ENCODE data around the gene HMSD.

The HMSD gene

DNA sequence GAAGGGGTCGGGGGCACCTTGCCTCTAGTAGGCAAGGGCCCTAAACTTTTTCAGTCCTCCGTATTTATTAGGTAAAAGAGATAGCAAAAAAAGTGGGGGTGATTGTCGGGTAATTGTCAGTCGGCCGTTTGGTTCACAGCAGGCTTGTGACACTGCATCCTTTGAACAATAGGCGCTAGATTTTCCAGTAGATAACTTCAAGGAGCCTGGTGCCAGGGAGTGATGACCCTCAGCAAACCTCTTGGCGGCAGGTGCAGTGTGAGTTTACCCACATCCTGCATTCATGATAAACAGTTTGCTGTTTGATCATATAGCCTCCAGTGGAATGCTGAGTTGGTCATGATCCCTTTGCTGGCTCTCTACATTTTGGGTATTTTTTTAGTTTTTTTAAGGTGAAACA, 43.6 kb downstream of the HMSD start:
- no peak for DNase-seq (ENCODE audit: low read depth in 2 of 2)

DNA sequence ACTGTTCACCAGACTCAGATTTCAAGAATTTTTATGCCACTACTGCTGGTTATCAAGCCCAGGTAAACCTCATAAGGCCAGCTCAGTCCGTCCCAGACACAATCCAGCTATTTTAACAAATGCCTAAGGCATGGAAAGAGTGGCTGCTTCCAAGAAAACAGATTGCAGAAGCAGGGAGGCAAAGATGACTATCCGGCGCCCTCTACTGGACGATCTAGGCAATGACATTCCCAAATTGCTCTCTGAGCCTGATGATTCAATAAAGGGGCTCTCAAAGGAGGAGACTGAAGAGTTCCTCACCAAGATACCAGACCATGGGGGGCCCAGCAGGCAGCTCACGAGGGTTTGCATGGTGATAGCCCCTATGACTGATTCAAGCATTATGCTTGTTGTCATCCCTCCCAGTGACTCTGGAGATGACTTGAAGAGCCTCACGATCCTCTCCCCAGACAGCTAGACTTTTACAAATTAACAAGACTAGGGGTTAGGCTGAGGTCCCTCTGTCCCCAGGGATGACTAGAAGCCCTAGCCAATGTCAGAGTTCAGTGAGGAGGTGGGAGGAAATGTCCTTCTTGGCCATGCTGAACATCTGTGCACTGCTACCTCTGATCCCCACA, 45.8 kb downstream of the HMSD start:
- DNase-seq (ENCODE audit: low read depth in 2 of 2) = no peak

DNA sequence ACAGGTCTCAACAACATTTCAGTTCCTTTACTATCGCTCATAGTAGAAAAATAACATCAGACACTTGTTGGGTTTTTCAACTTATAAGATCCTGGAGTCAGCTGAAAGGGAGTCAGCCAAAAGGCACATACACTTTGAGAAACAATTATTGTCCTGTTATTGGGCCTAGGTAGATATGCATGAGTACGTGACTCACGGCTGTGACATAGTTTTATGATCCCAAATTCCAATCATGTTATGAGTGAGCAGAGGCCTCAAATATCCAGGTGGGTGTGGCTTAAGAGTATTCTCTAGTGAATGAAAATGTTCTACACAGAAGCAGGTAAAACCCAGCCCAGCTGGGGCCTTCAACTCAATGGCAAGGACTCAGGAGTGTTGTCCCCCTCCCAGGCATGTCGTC, 47.9 kb downstream of the HMSD start:
- DNase-seq (ENCODE audit: low read depth in 2 of 2) = no peak

DNA sequence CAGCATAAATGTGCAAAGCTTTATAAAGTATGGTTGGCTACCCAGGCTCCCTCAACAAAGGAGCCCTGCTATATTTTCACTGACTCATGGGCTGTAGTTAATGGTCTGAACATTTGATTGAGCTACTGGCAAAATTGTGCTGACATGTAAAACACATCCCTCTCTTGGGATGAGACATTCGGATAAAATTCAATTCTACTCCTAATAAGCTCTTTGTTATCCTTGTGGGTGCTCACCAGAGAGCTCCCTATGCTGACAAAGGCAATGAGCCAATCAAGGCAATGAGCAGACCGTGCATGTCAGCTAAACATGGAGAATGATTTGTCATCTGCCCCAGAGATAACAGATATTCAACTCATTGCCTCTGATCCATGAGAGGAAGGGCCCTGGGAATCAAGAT, 48.5 kb downstream of the HMSD start:
- DNase-seq (ENCODE audit: low read depth in 2 of 2) = no peak

DNA sequence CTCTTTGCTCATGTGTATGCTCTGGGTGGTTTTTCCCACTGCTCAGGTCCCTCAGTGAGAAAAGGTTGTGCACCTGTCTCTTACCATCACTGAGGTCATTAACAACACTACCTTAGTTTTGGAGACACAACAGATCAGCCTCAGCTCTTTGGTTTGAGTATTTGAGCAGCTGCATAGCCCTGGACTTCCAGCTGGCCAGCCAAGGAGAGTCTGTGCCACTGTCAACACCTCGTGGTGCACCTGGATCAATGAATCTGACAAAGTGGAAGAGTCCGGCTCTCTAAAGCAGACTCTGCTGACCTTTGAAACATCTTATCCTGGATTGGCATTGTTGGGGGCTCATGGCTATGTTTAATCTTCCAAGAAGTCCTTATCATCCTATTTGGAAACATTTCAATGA, 50.8 kb downstream of the HMSD start:
- DNase-seq (ENCODE audit: low read depth in 2 of 2) = no peak

DNA sequence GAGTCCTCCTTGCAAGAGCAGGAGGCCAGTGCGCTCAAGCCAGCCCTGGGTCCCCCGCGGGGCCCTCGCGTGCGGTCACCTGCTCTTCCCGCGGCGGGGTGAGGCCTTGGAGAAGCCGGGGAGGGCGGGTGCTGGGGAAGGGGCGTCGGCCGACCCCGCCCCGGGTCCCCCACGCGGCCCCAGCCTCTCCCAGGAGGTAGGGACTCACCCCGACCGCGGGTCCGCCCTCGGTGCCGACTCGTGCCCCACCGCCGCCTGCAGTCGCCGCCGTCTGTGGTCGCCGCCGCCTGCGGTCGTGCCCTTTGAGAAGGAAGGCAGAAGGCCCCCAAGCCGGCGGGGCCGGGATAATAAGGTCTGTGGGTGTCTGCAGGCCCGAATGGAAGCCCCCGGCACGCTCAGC, 53.5 kb downstream of the HMSD start:
- no peak for DNase-seq (ENCODE audit: low read depth in 2 of 2)

DNA sequence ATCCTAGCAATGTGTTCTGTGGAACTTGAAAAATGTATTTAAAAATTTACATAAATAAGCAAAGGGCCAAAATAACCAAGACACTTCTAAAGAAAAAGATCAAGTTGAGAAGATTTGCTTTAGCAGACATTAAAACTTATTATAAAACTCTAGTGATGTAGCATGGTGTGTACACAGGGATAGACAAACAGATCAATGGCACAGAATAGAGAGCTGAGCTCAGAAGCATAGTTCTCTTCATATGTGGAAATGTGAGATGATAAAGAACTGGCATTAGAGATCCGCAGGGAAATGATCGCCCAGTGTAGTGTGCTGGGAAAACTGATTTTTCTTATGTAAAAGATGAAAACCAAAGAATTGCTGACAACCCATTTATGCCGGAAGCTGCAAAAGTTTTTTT, 60.2 kb downstream of the HMSD start:
- no peak for DNase-seq (ENCODE audit: low read depth in 2 of 2)

Measured in stimulated activated CD8-positive, alpha-beta memory T cell treated with anti-CD3 and anti-CD28 coated beads, Interleukin-7, amount 100 ng/mL, for 4 hours (primary cell).